ENCODE results near the gene SERPING1.

The SERPING1 gene

GRCh38 chr11:57638005-57638781 lies 40.7 kb downstream of the SERPING1 start:
- TF ChIP-seq, protein P1, sequence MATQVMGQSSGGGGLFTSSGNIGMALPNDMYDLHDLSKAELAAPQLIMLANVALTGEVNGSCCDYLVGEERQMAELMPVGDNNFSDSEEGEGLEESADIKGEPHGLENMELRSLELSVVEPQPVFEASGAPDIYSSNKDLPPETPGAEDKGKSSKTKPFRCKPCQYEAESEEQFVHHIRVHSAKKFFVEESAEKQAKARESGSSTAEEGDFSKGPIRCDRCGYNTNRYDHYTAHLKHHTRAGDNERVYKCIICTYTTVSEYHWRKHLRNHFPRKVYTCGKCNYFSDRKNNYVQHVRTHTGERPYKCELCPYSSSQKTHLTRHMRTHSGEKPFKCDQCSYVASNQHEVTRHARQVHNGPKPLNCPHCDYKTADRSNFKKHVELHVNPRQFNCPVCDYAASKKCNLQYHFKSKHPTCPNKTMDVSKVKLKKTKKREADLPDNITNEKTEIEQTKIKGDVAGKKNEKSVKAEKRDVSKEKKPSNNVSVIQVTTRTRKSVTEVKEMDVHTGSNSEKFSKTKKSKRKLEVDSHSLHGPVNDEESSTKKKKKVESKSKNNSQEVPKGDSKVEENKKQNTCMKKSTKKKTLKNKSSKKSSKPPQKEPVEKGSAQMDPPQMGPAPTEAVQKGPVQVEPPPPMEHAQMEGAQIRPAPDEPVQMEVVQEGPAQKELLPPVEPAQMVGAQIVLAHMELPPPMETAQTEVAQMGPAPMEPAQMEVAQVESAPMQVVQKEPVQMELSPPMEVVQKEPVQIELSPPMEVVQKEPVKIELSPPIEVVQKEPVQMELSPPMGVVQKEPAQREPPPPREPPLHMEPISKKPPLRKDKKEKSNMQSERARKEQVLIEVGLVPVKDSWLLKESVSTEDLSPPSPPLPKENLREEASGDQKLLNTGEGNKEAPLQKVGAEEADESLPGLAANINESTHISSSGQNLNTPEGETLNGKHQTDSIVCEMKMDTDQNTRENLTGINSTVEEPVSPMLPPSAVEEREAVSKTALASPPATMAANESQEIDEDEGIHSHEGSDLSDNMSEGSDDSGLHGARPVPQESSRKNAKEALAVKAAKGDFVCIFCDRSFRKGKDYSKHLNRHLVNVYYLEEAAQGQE (IDR thresholded peaks at IDR 0.05; ENCODE audit: insufficient read depth in 1 of 2, low read depth in 2 of 2, low read length in 2 of 2), result 0 out of 4 replicates have a peak, but pooled peaks of 1 of the 2 experiments have one; percentile 8
- TF ChIP-seq POLR2AphosphoS5 (IDR thresholded peaks at IDR 0.05; ENCODE audit: low read depth, low read length) (peak; percentile 90), TAF1 (IDR thresholded peaks at IDR 0.05; ENCODE audit: borderline replicate concordance, insufficient read depth, low read length) (peak; percentile 64; the same call in 1 of the 2 replicates), FOXP2 (optimal IDR thresholded peaks at IDR 0.05; ENCODE audit: borderline replicate concordance, extremely low read depth, extremely low read length, insufficient read depth) (no peak), SIN3A (IDR thresholded peaks at IDR 0.05; ENCODE audit: borderline replicate concordance, insufficient read depth, low read length) (no peak)

- TF ChIP-seq FOXP2 (optimal IDR thresholded peaks at IDR 0.05; ENCODE audit: borderline replicate concordance, extremely low read depth, extremely low read length, insufficient read depth) (no peak), SIN3A (IDR thresholded peaks at IDR 0.05; ENCODE audit: borderline replicate concordance, insufficient read depth, low read length) (peak; percentile 64; the same call in 1 of the 2 replicates)
- TF ChIP-seq, protein P1 (IDR thresholded peaks at IDR 0.05; ENCODE audit: insufficient read depth in 1 of 2, low read depth in 2 of 2, low read length in 2 of 2), result no peak
These were observed 41.4 kb downstream of the SERPING1 start for GRCh38 chr11:57638811-57639320.

- peak; percentile 57; the same call in 1 of the 2 replicates for TF ChIP-seq TAF1 (IDR thresholded peaks at IDR 0.05; ENCODE audit: borderline replicate concordance, insufficient read depth, low read length)
- TF ChIP-seq, protein P1 (IDR thresholded peaks at IDR 0.05; ENCODE audit: insufficient read depth in 1 of 2, low read depth in 2 of 2, low read length in 2 of 2), result no peak; a peak in 1 of 4 replicates
- TF ChIP-seq FOXP2 (optimal IDR thresholded peaks at IDR 0.05; ENCODE audit: borderline replicate concordance, extremely low read depth, extremely low read length, insufficient read depth), result no peak
- TF ChIP-seq POLR2AphosphoS5 (IDR thresholded peaks at IDR 0.05; ENCODE audit: low read depth, low read length), result peak; percentile 51
These were observed 42.0 kb downstream of the SERPING1 start for GRCh38 chr11:57639321-57640067.

DNA sequence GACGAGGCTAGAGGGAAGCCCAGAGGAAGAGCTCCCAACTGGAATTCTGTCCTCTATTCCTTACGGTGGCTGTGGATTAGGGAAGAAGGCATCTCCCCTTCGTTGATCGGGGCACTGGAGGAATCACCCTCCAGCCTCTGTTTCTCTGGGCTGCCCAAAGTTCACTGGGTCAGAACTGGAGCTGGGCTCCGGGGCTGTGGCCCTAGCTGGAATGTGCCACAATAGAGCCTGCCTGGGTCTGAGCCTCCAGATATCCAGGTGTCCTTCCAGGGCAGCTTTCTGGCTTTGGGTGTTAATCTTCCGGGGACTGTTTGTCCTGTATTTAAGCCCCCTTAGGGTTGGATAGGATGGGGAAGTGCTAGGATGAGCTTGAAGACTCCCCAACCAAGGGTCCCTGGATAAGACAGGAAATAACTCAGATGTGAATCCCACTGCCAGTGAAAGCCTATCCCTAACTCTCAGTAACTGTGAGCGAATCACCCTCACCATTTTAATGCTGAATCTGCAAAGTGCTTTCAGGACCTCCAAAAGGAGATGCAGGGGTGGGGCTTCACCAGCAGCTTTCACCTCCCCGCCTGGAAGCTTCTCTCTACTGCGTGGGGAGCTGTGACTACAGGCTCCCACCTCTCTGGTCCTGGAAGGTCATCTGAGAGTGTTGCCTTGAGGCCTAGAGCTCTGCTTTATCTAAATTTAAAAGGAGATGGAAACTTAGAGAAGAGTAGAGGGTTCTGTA lies 42.7 kb downstream of the SERPING1 start:
- TF ChIP-seq FOXP2 (optimal IDR thresholded peaks at IDR 0.05; ENCODE audit: borderline replicate concordance, extremely low read depth, extremely low read length, insufficient read depth) (no peak), SIN3A (IDR thresholded peaks at IDR 0.05; ENCODE audit: borderline replicate concordance, insufficient read depth, low read length) (no peak), TAF1 (IDR thresholded peaks at IDR 0.05; ENCODE audit: borderline replicate concordance, insufficient read depth, low read length) (no peak), POLR2AphosphoS5 (IDR thresholded peaks at IDR 0.05; ENCODE audit: low read depth, low read length) (no peak; the same call in 1 of the 2 replicates)
- TF ChIP-seq, protein P1 (IDR thresholded peaks at IDR 0.05; ENCODE audit: insufficient read depth in 1 of 2, low read depth in 2 of 2, low read length in 2 of 2), result no peak

All from PFSK-1 (cell line).